GM13976 (cell line): ENCODE data around the gene ATL1.

ENCODE experiments used
- DNase-seq: peaks from one replicate; pipeline ENCODE4 v3.0.0; 2012; ENCODE audit warnings: low spot score
- CTCF ChIP-seq: IDR thresholded peaks from 2 replicates; pipeline ENCODE4 v1.5.1; 2012; ENCODE audit warnings: borderline replicate concordance, mild to moderate bottlenecking; ENCODE audit not compliant: insufficient read depth; ENCODE audit errors: extremely low read depth, missing control alignments, control extremely low read depth
- in situ Hi-C: fragments of 300-500 bp; cut with MboI; formaldehyde crosslinking; loops from one replicate; pipeline ENCODE4 v1.12.0; 2022; ENCODE audit warnings: low sequenced_read_pairs, mixed read lengths, inconsistent platforms; ENCODE audit not compliant: unreplicated experiment

Gene ATL1

GRCh38 chr14:50666772-50667683 is 107.1 kb downstream of the ATL1 start:
- no peak for DNase-seq
- no peak for TF ChIP-seq CTCF
- in situ Hi-C loops: no loop called here

- DNase-seq: peak; percentile 38
- TF ChIP-seq CTCF: no peak
- in situ Hi-C loops: no loop called here
Observed at GRCh38 chr14:50667684-50667995, 107.7 kb downstream of the ATL1 start.

- DNase-seq: peak; percentile 57
- TF ChIP-seq CTCF: no peak
- in situ Hi-C loops: no loop called here
Observed at GRCh38 chr14:50667996-50668825, 108.3 kb downstream of the ATL1 start, which contains the start of gene SAV1. Gene SAV1, minus strand, starts transcription at chr14:50668306. Its CDS starts 339 bp downstream, at chr14:50667967.

GRCh38 chr14:50668826-50669143 is 108.8 kb downstream of the ATL1 start:
- in situ Hi-C loops: no loop called here
- TF ChIP-seq CTCF: no peak
- no peak for DNase-seq

- no peak for TF ChIP-seq CTCF
- in situ Hi-C loops: no loop called here
- no peak for DNase-seq
Observed at GRCh38 chr14:50669441-50669986, 109.6 kb downstream of the ATL1 start.

- no peak for TF ChIP-seq CTCF
- no peak for DNase-seq
- in situ Hi-C loops: no loop called here
Observed at GRCh38 chr14:50670196-50670865, 110.4 kb downstream of the ATL1 start.
